ENCODE measurements around the gene GPR171.
"Not testable (repeated sequence)": the region's sequence is repeated elsewhere in the genome, so short reads cannot be mapped to it uniquely, and the experiment has no call there.

The GPR171 gene

GRCh38 chr3:151232991-151233390 lies 30.0 kb upstream of the GPR171 start:
- H3K4me1 ChIP-seq: peaks cover 0 to 9% (median 4%) of the 10 kb centered on the region in 4 donors
- no peaks in the 10 kb centered on the region for H3K36me3 ChIP-seq
- DNase-seq: no peak
- H3K27me3 ChIP-seq: no peaks in the 10 kb centered on the region
- intact Hi-C loops (cut with DNase I; ENCODE audit: low total_unique reads): no loop called here
- H3K9me3 ChIP-seq: no peaks in the 10 kb centered on the region
- TF ChIP-seq CTCF (IDR thresholded peaks at IDR 0.05): no peak
- no peak overlapping the region for H3K4me3 ChIP-seq
- H3K27ac ChIP-seq: no peak overlapping the region

- H3K36me3 ChIP-seq; DNase-seq; H3K9me3 ChIP-seq; H3K27ac ChIP-seq; H3K4me3 ChIP-seq; H3K27me3 ChIP-seq; intact Hi-C loops (cut with DNase I; ENCODE audit: low total_unique reads): not testable (repeated sequence)
- peaks cover 0 to 14% (median 5%) of the 10 kb centered on the region in 4 donors for H3K4me1 ChIP-seq
Measured at GRCh38 chr3:151232403-151232802, 29.4 kb upstream of the GPR171 start.

- Histone ChIP-seq H3K27me3 (no peaks in the 10 kb centered on the region), H3K4me1 (peaks cover 0 to 14% (median 5%) of the 10 kb centered on the region in 4 donors), H3K4me3 (no peak overlapping the region), H3K9me3 (no peaks in the 10 kb centered on the region), H3K27ac (no peak overlapping the region), H3K36me3 (no peaks in the 10 kb centered on the region)
- no peak for DNase-seq
- intact Hi-C loops (cut with DNase I; ENCODE audit: low total_unique reads): no loop called here
- TF ChIP-seq CTCF (IDR thresholded peaks at IDR 0.05): no peak
Measured at GRCh38 chr3:151230646-151231045, 27.6 kb upstream of the GPR171 start.

GRCh38 chr3:151228666-151229040 lies 25.6 kb upstream of the GPR171 start:
- no peak for DNase-seq
- intact Hi-C loops (cut with DNase I; ENCODE audit: low total_unique reads): loop anchor here (5.0 kb wide), 1 partner anchor 54 kb away; no protein-coding TSS in a partner anchor
- no peak overlapping the region for H3K27ac ChIP-seq

GRCh38 chr3:151227807-151228665 lies 25.0 kb upstream of the GPR171 start:
- TF ChIP-seq CTCF (IDR thresholded peaks at IDR 0.05): peak; percentile 87 to 88
- Histone ChIP-seq H3K9me3 (no peaks in the 10 kb centered on the region), H3K27ac (no peak overlapping the region)

More at GRCh38 chr3:151228666-151229040, 25.6 kb upstream of the GPR171 start:
- no peaks in the 10 kb centered on the region for H3K9me3 ChIP-seq
- H3K4me3 ChIP-seq: no peak overlapping the region
- H3K27me3 ChIP-seq: no peaks in the 10 kb centered on the region
- peaks cover 0 to 14% (median 5%) of the 10 kb centered on the region in 4 donors for H3K4me1 ChIP-seq
- no peaks in the 10 kb centered on the region for H3K36me3 ChIP-seq
- no peak for TF ChIP-seq CTCF (IDR thresholded peaks at IDR 0.05)

GRCh38 chr3:151227266-151227806 lies 24.3 kb upstream of the GPR171 start:
- DNase-seq: no peak

More at GRCh38 chr3:151227807-151228665, 25.0 kb upstream of the GPR171 start:
- peak; percentile 71 to 75 for DNase-seq
- Histone ChIP-seq H3K4me1 (peaks cover 0 to 14% (median 5%) of the 10 kb centered on the region in 4 donors), H3K27me3 (no peaks in the 10 kb centered on the region), H3K4me3 (no peak overlapping the region), H3K36me3 (no peaks in the 10 kb centered on the region)
- intact Hi-C loops (cut with DNase I; ENCODE audit: low total_unique reads): loop anchor here (5.0 kb wide), 1 partner anchor 54 kb away; no protein-coding TSS in a partner anchor

More at GRCh38 chr3:151227266-151227806, 24.3 kb upstream of the GPR171 start:
- TF ChIP-seq CTCF (IDR thresholded peaks at IDR 0.05): no peak
- H3K27ac ChIP-seq: no peak overlapping the region
- H3K9me3 ChIP-seq: no peaks in the 10 kb centered on the region
- peaks cover 0 to 14% (median 5%) of the 10 kb centered on the region in 4 donors for H3K4me1 ChIP-seq
- intact Hi-C loops (cut with DNase I; ENCODE audit: low total_unique reads): loop anchor here (5.0 kb wide), 1 partner anchor 55 kb away; no protein-coding TSS in a partner anchor
- no peaks in the 10 kb centered on the region for H3K36me3 ChIP-seq
- H3K4me3 ChIP-seq: no peak overlapping the region
- H3K27me3 ChIP-seq: no peaks in the 10 kb centered on the region
